ENCODE results near the gene HOTAIR.

Gene HOTAIR

DNA sequence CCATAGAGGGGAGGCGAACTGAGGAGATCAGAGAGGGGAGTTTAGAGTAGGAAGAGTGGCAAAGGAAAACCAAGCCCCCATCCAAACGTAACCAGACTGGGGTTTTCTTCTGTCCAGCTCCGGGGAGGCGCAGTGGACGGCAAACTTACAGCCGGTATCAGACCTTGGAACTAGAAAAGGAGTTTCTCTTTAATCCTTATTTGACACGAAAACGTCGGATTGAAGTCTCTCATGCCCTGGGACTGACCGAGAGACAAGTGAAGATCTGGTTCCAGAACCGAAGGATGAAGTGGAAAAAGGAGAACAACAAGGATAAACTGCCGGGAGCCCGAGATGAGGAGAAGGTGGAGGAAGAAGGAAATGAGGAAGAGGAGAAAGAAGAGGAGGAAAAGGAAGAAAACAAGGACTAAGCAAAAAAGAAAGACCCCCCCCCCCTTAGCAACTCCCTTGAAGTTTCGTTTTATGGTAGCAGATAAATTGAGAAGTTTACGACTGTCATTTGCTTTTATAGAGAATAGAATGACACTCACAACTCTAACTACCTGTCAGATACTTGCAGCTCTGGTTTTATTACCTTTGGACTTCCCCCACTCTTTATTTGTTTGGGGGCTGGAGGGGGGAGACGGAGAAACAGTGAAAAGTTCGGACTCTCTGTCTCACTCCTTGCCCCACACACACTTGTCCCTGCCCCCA is 36.4 kb upstream of the HOTAIR start:
- no peak for DNase-seq

- DNase-seq: no peak
Observed at GRCh38 chr12:54010053-54010971, 35.6 kb upstream of the HOTAIR start.

DNA sequence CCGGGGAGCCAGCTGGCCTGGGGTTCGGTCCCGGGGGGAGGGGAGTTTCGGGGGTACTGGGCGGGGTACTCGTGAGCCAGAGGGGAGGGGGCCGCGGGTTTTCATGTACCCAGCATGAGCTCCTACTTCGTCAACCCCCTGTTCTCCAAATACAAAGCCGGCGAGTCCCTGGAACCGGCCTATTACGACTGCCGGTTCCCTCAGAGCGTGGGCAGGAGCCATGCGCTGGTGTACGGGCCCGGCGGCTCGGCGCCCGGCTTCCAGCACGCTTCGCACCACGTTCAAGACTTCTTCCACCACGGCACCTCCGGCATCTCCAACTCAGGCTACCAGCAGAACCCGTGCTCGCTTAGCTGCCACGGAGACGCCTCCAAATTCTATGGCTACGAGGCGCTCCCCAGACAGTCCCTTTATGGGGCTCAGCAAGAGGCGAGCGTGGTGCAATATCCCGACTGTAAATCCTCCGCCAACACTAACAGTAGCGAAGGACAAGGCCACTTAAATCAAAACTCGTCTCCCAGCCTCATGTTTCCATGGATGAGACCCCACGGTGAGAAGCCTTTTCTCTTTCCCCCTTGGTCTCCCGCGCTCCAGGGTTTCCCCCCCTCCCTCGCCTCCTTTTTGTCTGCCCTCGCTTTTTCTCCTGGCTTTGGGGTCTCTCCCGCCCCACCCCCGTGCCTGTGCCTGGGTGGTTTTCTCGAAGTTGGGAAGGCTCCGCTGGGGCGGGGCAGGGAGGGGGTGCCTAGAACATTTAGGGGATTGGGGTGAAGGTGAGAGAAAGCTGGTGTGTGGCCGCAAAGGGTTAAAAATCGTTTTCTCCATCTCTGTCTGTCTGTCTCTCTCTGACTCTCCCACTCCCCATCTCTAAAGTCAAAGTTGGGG is 34.7 kb upstream of the HOTAIR start:
- no peak for DNase-seq

DNA sequence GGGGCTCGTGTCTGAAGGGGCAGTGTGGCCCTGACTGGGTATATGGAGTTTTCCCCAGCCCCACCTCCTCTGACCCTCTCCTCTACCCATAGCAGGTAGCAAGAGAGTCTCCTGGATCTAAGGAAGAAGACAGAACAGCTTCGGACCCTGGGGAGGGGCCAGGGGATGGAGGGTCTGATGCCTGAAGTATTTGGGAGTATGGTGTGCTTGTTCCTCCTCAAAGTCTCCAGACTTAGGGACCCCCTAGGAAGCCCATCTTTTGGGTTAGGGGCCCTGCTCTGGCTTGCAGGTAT is 33.5 kb upstream of the HOTAIR start:
- no peak for DNase-seq

- no peak for DNase-seq
Observed at GRCh38 chr12:54007538-54008259, 32.9 kb upstream of the HOTAIR start.

GRCh38 chr12:54006559-54007220 is 31.9 kb upstream of the HOTAIR start:
- no peak for DNase-seq

- DNase-seq: peak; percentile 63
Observed at GRCh38 chr12:54005853-54006558, 31.3 kb upstream of the HOTAIR start.

DNA sequence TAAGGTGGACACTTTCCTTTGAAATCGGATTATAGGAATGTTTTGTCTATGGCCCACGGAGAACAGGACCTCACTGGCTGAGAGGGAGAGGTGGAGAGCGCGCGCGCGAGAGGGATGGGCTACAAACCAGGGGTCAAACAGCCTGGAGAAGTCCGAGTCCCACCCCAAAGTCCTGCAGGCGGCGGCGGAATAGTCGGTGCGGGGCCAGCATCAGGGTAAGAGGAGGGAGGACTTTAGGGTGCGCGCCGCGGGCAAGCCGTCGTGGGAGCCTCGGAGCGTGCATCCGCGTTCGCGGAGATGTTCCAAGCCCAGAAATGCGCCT is 30.7 kb upstream of the HOTAIR start:
- DNase-seq: no peak

DNA sequence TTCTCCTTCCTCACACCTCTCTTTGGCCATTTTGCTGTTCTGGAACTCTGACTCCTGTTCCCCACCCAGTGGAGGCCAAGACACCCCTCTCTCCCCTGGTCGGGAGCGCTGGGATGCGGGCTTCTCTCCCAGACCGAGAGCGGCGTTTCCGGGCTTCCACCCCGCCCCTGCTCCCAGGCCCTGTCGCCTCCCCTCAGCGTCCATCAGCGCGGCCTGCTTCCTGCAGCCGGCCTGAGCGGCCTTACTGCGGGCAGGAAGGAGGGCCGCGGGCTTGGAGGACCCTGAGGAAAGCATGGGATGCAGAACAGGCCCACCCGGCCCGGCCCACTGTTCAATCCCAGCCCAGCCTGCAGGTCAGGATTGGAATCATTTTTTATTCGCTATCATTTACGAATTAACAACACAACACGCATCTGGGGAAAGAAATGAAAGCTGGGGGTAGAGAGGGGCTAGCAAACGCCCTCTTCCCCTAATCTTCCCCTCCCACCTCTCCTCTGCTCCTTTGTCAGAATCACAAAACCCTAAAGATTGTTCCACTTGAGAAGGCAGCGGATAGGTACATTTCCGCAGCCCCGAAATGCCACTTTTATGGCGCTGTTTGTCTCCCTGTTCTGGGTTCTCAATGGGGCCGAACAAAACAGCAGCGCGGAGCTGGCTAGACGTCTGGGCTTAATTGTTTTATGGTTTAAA is 30.2 kb upstream of the HOTAIR start:
- no peak for DNase-seq

DNA sequence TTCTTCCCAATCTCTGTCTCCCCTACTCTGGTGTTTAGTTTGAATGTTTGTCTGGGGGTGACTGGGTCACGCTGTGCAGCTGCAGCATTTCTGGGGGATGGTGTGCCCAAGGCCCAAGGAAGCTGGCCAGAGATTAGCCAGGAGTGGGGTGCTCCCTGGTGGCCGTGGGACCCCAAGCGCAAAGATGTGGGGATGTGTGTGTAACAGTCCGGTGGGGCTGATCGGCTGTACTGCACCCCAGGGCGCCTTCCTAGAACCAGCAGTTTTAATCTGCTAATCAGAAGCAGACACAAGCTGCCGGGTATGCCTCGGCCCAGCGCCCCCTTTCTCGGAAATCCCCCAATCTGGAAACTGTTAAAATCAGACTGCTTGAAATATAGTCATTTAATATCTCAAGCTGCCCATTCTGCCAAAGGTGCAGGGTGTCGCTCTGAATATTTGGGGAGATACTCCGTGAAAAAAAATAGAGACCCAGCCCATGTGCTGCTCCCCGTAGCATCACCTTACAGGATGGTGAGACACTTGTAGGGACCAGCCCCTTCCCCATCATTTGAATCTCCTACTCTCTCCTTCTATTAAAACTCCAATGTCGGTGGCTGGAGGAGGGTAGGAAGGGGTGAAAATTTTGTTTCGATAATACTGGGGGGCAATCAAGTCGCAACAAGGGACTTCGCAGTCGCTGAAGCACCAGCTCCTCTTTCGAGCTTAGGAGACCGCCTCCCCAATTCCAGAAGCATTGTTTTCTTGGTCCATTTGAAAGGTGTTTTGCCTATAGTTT is 29.5 kb upstream of the HOTAIR start:
- no peak for DNase-seq

GRCh38 chr12:54003625-54004024 is 28.9 kb upstream of the HOTAIR start:
- DNase-seq: no peak

GRCh38 chr12:54002915-54003389 is 28.2 kb upstream of the HOTAIR start:
- no peak for DNase-seq

- DNase-seq: no peak
Observed at GRCh38 chr12:54002278-54002914, 27.6 kb upstream of the HOTAIR start.

DNA sequence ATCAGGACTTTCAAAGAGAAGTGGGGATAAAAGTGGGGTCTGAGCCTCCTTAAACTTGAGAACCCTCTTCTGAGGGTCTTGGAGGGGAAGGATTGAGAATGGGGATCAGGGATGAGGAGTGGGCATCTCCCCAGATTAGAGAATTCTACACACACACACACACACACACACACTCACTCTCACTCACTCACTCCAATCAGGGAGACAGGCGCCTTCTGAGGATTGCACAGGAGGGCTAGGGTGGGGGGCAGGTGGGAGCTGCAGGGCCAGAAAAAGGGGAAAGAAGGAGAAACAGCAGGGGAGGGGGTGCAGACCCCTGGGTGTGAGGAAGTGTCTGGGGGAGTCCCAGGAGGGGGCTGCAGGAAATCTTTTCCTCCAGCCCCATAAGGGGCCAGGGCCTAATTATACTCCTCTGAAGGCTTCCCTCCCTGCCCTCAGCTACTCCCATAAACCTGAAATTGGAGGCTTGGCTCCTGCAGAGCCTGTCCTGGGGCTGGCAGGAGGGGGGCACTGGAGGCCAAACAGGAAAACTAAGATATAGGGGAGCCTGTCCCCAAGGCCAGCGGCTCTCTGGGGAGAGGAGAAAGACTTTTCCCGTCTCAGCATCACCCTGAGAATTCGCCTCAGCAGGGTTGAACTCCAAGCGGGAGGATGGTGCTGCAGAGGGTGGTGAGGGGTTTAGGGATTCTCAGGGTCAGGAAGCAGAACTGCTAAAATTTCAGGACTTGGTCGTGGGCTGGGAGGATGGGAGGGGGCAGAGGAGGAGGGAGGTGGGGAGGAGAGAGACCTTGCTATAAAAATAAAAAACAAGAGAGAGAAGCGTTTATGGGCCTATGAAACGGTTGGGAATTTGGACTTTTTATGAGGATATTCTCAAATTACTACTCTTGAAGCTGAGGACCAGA is 26.8 kb upstream of the HOTAIR start:
- DNase-seq: no peak

DNA sequence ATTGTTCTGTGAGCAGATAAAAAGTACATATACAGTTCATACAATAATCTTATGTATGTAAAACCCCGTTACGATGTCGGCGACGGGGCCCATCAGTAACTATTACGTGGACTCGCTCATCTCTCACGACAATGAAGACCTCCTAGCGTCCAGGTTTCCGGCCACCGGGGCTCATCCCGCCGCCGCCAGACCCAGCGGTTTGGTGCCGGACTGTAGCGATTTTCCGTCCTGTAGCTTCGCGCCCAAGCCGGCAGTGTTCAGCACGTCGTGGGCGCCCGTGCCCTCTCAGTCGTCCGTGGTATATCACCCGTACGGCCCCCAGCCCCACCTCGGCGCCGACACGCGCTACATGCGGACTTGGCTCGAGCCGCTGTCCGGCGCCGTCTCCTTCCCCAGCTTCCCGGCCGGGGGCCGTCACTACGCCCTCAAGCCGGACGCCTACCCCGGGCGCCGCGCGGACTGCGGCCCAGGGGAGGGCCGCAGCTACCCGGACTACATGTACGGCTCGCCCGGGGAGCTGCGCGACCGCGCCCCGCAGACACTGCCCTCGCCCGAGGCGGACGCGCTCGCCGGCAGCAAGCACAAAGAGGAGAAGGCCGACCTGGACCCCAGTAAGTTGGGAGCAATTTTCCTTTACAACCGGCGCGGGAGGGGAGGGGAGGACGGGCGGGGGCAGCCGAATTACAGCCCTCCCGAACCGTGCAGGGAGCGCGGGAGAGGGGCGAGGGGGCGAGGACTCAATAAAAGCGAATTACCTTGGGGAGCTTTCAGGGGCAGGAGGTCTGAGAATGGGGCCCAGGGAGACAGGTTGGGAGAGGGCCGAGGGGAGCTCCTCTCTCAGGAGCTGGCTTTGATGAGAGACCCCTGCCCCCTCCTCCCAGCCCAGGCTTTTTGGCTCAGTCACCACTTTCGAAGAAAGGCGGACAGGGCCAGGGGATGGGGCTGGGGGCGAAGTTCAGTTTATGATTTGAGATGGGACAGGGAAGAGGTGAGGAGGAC is 25.7 kb upstream of the HOTAIR start, which contains the start of gene HOXC9:
Gene HOXC9 (plus strand): TSS at position 46 of the 999 bp plus-strand sequence. CDS start 28 bp downstream, at position 74.
- no peak for DNase-seq

- peak; percentile 17 for DNase-seq
Observed at GRCh38 chr12:53999559-54000115, 24.9 kb upstream of the HOTAIR start.

GRCh38 chr12:53998900-53999236 is 24.1 kb upstream of the HOTAIR start:
- DNase-seq: no peak
